ENCODE data around the gene CIB1.

DNA sequence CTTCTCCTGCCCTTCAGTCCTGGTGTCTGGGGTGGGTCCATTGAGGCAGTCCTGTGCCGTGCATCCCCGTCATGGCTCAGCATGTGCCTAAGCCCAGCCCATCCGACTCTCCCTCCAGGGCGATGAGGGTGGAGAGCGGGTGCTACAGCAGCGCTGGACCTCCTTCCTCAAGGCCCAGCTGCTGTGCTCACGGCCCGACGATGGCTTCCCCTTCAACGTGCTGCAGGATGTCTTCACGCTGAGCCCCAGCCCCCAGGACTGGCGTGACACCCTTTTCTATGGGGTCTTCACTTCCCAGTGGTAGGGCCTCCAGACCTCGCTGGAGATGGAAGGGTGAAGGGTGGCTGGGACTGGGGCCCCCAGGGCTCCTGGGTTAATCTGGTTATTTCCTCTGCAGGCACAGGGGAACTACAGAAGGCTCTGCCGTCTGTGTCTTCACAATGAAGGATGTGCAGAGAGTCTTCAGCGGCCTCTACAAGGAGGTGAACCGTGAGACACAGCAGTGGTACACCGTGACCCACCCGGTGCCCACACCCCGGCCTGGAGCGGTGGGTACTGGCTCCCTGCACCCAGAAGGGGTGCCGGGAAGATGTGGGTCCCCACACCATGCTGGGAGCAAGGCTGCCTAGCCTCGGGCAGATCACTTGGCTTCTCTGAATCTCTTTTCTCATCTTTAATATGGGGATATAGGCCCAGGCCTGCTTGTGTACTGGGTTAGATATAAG, 10.1 kb downstream of the CIB1 start:
- TF ChIP-seq, protein P1, sequence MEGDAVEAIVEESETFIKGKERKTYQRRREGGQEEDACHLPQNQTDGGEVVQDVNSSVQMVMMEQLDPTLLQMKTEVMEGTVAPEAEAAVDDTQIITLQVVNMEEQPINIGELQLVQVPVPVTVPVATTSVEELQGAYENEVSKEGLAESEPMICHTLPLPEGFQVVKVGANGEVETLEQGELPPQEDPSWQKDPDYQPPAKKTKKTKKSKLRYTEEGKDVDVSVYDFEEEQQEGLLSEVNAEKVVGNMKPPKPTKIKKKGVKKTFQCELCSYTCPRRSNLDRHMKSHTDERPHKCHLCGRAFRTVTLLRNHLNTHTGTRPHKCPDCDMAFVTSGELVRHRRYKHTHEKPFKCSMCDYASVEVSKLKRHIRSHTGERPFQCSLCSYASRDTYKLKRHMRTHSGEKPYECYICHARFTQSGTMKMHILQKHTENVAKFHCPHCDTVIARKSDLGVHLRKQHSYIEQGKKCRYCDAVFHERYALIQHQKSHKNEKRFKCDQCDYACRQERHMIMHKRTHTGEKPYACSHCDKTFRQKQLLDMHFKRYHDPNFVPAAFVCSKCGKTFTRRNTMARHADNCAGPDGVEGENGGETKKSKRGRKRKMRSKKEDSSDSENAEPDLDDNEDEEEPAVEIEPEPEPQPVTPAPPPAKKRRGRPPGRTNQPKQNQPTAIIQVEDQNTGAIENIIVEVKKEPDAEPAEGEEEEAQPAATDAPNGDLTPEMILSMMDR (conservative IDR thresholded peaks at IDR 0.05; ENCODE audit: low read depth, low read length), result no peak
- no peak for TF ChIP-seq EZH2 (IDR thresholded peaks at IDR 0.05; ENCODE audit: borderline replicate concordance, low read depth, low read length, poor library complexity, severe bottlenecking)

Data from A673 (cell line).